ENCODE measurements around the gene ZNF503.
"Not testable (repeated sequence)": the region's sequence is repeated elsewhere in the genome, so short reads cannot be mapped to it uniquely, and the experiment has no call there.

The ZNF503 gene

DNA sequence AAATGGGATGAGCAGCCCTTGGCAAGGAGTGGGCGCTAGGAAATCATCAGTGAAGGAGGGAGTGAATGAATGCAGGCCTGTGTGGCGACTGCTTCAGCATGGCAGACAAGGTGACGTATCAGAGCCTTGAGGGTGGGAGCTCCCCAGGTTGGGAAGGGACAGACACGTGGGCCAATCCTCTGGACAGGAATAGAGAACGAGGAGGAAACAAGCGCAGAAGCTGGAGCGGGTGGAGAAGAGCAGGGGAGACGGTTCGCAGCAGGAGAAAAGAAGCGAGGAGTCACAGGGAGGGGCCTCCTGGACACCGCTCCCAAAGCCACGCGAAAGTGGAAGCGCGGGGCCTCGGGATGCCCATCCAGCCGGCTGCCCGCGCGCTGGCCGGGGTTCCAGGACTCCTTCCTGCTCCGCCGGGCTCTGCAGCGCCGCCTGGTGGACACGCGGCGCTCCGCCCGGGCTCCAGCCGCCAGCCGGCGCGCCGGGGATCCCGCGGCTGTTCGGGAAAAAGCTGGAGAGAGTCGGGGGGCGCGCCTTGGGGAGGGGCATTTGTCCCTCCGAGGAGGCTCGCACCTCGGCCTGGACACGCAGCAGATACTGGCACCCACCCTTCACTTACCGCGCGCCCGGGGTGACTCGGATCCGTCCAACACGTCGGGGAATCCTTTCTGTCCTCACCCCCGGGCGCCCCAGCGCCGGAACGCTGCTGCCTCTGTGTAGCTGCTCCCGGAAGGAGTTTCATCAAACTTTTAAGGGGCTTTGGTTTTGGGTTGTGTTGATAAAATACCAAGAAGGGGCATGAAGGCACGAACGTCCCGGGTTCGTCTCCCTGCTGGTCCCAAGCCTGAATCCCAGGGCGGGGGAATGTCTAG lies 6.3 kb downstream of the ZNF503 start:
- DNase-seq: no peak

GRCh38 chr10:75394221-75394620 lies 7.3 kb downstream of the ZNF503 start:
- no peak for DNase-seq

- DNase-seq: no peak
Measured at GRCh38 chr10:75392744-75393143, 8.8 kb downstream of the ZNF503 start.

- DNase-seq: no peak
Measured at GRCh38 chr10:75392271-75392670, 9.3 kb downstream of the ZNF503 start.

GRCh38 chr10:75390178-75390577 lies 11.4 kb downstream of the ZNF503 start:
- no peak for DNase-seq

DNA sequence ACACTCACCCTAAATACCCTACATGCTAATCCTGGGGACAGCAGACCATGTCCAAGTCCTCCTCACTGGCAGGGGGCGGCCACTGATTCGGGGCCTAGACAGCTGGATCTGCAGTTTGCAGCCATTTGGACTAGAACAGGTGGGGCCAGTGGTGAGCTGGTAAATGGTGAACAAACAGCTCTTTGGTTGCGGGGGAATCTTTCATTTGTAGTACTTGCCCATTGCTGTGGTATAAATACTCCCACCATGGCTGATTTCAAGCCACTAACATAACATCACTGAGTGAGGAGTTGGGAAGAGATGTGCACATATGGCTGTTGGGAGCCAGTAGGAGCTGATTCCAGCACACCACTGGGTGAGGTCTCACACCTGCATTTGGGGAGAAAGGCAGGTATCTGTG lies 13.5 kb downstream of the ZNF503 start:
- DNase-seq: no peak

GRCh38 chr10:75386128-75386527 lies 15.4 kb downstream of the ZNF503 start:
- DNase-seq: no peak

- DNase-seq: no peak
Measured at GRCh38 chr10:75379817-75380216, 21.7 kb downstream of the ZNF503 start.

DNA sequence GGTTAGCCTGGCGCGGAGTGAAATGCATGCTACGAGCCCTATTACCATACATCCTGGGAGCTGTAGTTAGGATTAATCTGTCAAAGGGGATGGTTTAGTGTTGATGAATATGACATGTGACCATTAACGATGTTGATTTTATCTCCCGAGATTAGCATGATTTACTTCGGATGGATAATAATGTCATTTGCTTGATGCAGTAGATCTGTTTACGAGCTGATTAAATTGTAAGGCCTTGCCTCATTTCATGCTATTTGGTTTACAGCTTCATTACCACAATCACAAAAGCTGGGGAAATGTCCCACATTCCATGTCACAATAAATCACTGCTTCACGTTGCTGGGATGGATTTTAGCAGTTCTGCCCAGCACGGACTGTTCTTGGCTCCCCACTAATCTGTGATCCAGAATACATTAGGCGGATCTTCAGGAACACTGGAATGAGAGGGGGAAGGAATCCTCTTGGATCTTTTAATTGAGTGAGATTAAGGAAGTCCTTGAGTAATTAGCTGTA lies 22.3 kb downstream of the ZNF503 start:
- no peak for DNase-seq

- DNase-seq: no peak
Measured at GRCh38 chr10:75378379-75378778, 23.2 kb downstream of the ZNF503 start.

DNA sequence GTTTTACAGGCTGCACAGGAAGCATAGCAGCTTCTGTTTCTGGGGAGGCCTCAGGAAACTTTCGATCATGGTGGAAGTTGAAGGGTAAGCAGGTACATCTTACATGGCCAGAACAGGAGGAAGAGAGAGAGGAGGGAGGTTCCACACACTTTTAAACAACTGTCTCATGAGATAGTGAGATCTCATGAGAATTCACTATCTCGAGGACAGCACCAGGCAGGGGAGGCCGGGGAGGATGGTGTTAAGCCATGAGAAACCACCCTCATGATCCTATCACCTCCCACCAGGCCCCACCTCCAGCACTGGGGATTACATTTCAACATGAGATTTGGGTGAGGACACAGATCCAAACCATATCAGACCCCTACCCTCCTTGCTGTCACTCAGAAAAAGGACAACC lies 23.7 kb downstream of the ZNF503 start:
- DNase-seq: no peak

DNA sequence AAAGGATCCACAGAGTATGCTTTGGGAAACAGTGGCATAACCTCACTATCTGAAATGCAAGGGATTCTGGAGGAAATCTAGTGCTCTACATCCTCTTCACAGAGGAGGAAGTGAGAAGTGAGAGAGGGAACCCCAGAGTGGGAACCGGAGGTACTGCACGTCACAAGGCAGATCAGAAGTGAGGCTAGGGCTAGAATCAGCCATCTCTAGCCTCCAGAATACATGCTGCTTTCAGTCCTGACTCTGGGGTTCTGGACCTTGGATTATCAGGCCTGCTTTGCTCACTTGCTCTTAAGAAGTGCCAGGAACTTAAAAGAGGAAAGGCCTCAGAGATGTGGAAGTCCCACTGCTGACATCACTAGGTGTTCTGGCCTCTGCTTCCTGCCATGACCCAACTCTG lies 25.7 kb downstream of the ZNF503 start:
- DNase-seq: no peak

- no peak for DNase-seq
Measured at GRCh38 chr10:75371010-75371409, 30.6 kb downstream of the ZNF503 start.

GRCh38 chr10:75369838-75370237 lies 31.7 kb downstream of the ZNF503 start:
- DNase-seq: not testable (repeated sequence)

DNA sequence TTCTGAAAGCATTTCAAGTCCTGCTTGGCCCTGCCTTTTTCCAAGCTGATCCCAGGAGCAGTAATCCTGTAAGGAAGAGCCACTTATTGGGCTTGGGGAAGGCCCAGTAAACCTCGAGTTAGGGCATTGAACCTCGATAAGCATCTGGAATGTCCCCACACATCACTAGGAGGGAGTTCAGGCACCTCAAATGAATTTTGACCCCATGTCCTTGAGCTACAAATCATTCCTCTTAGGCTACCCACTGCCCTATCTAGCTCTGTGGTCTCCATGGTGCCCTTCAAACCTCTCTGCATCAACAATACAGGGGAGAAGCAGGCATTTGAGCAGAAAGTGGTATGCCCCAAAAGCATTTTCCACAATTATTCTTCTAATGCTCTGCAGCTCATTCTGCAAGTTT lies 33.7 kb downstream of the ZNF503 start:
- no peak for DNase-seq

DNA sequence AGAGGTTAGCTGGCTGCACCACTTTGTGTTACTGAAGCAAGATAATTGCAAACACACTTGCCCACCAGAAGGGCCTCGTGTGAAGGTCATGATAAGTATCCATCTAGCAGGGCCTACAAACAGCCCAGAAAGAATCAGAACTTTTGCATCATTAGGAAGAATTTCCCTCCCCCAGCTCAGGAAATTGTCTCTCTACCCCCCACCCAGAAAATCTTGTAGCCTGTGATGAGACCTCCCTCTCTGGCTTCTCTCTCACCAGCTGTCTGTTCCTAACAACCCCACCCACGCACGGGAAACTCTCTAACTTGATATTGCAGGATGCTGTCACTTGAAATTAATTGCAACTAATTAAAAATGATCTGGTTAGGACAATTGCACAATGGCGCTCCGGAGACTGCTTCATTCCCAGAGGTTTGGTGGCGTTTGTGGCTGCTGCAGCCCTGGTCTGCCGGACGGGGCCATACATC lies 34.5 kb downstream of the ZNF503 start:
- DNase-seq: no peak

DNA sequence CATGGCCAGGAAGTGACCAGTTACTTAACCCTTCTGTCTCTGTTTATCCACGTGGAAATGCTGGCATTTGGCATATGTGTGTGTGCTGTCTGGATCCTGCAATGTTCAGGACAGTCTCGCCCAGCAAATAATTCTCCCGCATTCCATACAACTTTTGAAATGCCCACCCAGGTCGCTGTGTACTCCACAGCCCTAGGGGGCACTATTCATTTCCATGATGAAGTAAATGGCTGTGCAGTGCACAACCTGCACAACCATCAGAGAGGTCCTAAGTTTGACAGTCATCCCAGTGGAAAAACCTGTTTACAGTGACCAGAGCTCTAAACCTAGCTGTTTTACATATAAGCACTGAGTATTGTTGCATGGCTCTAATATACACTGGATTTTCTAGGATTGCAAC lies 38.1 kb downstream of the ZNF503 start:
- no peak for DNase-seq

DNA sequence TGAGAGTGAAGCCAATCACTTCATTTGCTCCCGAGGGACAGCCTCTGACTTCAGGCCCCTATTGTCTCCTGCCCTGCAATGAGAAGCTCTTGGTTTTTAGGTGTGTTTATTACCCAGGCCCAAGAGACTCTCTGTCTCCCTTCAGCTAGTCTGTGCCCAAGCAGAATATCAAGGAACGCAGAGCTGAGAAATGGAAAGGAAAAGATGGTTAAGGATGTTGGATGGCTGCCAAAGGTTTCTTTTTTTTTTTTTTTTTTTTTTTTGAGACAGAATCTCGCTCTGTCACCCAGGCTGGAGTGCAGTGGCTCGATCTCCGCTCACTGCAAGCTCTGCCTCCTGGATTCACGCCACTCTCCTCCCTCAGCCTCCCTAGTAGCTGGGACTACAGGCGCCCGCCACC lies 41.7 kb downstream of the ZNF503 start:
- not testable (repeated sequence) for DNase-seq

- DNase-seq: no peak
Measured at GRCh38 chr10:75358835-75359421, 42.6 kb downstream of the ZNF503 start.

DNA sequence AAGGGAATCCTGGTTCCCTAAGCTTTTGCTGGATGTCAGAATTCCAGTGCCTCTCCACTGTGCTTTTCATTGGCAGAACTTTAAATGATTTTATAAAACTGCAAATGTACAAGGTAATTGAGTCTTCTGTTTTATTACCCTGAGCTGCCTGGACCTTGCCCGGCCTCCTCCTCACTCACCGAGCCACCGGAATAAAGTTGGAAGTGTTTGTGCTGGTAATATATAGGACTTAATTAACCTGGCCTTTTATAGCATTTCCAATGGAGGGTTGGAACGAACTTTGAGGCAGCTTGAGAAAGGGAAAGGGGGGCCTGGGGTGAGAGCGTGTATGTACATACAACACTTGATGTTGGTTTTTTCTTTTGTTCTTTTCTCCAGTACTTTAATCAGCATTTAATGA lies 43.4 kb downstream of the ZNF503 start:
- no peak for DNase-seq

GRCh38 chr10:75357500-75357899 lies 44.1 kb downstream of the ZNF503 start:
- DNase-seq: no peak

DNA sequence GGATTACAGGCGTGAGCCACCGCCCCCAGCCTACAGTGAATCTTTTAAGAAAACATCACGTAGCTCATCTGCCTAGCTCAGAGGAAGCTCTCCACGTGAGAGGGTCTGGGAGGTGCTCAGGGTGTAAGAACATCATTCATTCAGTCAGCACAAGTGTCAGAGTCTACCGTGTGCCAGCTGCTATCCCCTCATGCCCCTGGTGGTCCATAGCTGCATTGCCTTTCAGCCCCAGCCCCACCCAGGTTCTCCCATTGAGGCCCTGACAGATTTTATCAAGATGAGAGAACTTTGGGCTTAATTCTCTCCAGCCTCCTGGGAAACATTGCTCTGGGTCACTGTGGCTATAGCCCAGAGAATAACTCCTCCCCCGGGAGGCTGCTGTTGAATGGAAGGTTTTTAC lies 45.1 kb downstream of the ZNF503 start:
- no peak for DNase-seq

DNA sequence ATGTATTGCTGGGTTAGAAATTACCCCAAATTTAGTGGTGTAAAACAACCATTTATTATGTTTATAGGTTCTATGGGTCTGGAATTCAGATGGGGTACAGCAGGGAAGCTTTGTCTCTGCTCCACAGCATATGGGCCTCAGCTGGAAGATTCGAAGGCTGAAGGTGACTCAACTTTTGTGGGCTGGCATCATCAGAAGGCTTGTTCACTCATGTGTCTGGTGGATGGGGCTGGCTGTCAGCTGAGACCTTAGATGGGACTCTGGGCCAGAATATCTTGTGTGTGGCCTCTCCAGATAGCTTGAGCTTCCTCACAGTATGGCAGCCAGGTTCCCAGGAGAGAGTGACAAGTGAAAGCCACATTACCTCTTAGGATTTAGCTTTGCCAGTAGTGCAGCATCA lies 45.9 kb downstream of the ZNF503 start:
- no peak for DNase-seq

- DNase-seq: no peak
Measured at GRCh38 chr10:75353183-75353582, 48.4 kb downstream of the ZNF503 start.
